DOHH2 (cell line): ENCODE results near the gene ADAM8.

ENCODE experiments used
- H3F3A ChIP-seq: fragments of 200-600 bp; sonication (generic), shearing (Covaris generic); 2 replicates; pipeline ENCODE4 v1.6.0; 2016; ENCODE audit warnings: antibody characterized with exemption, mild to moderate bottlenecking; ENCODE audit not compliant: control insufficient read depth, insufficient read depth
- H3K27ac ChIP-seq: fragments of 200-600 bp; sonication (generic); 2 replicates; pipeline ENCODE4 v1.5.1; 2014; ENCODE audit warnings: low read depth, mild to moderate bottlenecking, low read length, moderate library complexity
- H3K27me3 ChIP-seq: fragments of 200-600 bp; sonication (generic); 2 replicates; pipeline ENCODE4 v1.6.1; 2014; ENCODE audit warnings: mild to moderate bottlenecking, low read length, mixed read lengths; ENCODE audit not compliant: control insufficient read depth
- H3K36me3 ChIP-seq: fragments of 200-600 bp; sonication (generic); 2 replicates; pipeline ENCODE4 v1.6.1; 2014; ENCODE audit warnings: mild to moderate bottlenecking, low read length, moderate library complexity, mixed read lengths; ENCODE audit not compliant: control insufficient read depth
- H3K4me1 ChIP-seq: fragments of 200-600 bp; sonication (generic); 2 replicates; pipeline ENCODE4 v1.6.1; 2014; ENCODE audit warnings: mild to moderate bottlenecking, low read length, mixed read lengths; ENCODE audit not compliant: control insufficient read depth
- H3K4me2 ChIP-seq: fragments of 200-600 bp; sonication (generic); 2 replicates; pipeline ENCODE4 v1.6.0; 2014; ENCODE audit warnings: mild to moderate bottlenecking, low read length, moderate library complexity
- H3K4me3 ChIP-seq: fragments of 200-600 bp; sonication (generic); 2 replicates; pipeline ENCODE4 v1.5.1; 2014; ENCODE audit warnings: mild to moderate bottlenecking, low read length, mixed read lengths
- H3K79me2 ChIP-seq: fragments of 200-600 bp; sonication (generic); 2 replicates; pipeline ENCODE4 v1.6.1; 2014; ENCODE audit warnings: mild to moderate bottlenecking, low read length, mixed read lengths; ENCODE audit not compliant: control insufficient read depth
- H3K9me2 ChIP-seq: fragments of 200-600 bp; sonication (generic); replicated peaks from 2 replicates; pipeline ENCODE4 v1.6.1; 2014; ENCODE audit warnings: mild to moderate bottlenecking, low read length, mixed read lengths; ENCODE audit not compliant: control insufficient read depth
- H3K9me3 ChIP-seq: fragments of 200-600 bp; sonication (generic); 2 replicates; pipeline ENCODE4 v1.6.1; 2014; ENCODE audit warnings: antibody characterized with exemption, low read length, mixed read lengths; ENCODE audit not compliant: control insufficient read depth, insufficient read depth
- H4K20me1 ChIP-seq: fragments of 200-600 bp; sonication (generic); 2 replicates; pipeline ENCODE4 v1.6.0; 2014; ENCODE audit warnings: low read depth, mild to moderate bottlenecking, antibody characterized with exemption, low read length, moderate library complexity; ENCODE audit not compliant: control insufficient read depth, insufficient read depth
- EZH2phosphoT487 ChIP-seq: fragments of 200-600 bp; sonication (generic); IDR thresholded peaks from 2 replicates; pipeline ENCODE4 v1.6.1; 2017; ENCODE audit warnings: borderline replicate concordance, mild to moderate bottlenecking, antibody characterized with exemption, low read length, moderate library complexity, mixed read lengths
- TF ChIP-seq, protein P1 (sequence below): fragments of 200-600 bp; sonication (generic); IDR thresholded peaks from one replicate; pipeline ENCODE4 v1.5.1; 2014; ENCODE audit warnings: antibody characterized with exemption, mild to moderate bottlenecking, low read depth, low read length; ENCODE audit not compliant: poor library complexity, severe bottlenecking

ADAM8 gene

DNA sequence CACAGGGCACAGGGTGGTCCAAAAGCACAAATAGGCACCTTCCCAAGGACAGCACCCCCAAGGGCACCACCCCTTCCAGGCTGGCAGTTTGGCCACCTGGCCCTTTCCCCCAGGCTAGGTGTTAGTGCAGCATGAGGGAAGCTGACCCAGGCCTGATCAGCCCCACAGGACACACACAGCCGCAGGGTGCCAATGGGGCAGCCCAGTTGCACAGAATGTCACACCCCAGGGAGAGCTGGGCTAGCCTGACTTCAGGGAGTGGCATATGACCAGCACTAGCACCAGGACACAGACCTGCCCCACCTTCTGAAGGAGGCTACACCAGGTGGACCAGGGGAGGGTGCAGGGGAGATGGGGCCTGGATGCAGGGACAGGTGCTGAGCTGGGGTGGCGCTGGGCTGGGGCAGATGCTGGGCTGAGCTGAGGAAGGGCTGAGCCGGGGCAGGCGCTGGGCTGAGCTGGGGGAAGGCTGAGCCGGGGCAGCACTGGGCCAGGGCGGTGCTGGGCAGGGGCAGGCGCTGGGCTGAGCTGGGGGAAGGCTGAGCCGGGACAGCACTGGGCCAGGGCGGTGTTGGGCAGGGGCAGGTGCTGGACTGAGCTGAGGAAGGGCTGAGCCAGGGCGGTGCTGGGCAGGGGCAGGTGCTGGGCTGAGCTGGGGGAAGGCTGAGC, 3.9 kb upstream of the ADAM8 start:
- Histone ChIP-seq H3K36me3 (peaks cover 27% of the 10 kb centered on the region; the same call in 1 of the 2 replicates), H3K4me3 (no peak overlapping the region)

DNA sequence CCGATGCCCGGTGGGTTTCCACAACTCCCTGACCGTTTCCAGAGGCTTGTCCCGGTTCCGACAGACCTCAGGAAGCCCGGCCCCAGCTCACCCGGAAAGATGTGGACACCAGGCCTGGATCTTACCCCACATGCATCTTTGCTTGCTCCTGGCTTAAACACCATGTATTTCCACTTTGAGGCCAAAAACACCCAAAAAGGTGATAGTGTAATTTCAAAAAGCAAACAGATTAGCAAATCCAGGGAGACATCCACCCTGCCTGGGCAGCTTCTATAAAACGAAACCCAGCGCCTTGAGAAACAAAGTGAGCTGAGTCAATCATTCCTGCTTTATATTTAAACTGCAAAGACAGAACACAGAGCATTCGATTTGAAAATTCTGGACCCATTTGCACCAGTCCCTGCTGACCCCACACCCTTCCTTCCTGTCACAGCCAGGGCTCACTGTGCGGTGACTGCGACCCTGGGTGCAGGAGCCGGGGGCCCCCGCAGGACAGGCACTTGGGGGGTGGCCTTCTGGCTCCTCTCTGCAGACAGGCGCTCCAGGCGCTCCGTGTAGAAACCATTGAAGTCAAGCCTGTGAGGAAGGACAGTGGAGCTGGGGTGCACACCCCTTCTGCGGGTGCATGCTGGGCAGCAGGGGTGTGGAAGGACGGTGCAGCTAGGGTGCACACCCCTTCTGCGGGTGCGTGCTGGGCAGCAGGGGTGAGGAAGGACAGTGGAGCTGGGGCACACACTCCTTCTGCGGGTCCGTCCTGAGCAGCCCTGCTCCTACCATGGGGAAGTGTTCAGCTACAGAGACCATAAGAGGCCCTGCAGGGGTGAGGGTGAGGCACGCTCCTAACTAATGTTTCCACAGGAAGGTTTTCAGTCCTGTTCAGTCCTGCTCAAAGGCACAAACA, 2.9 kb upstream of the ADAM8 start:
- TF ChIP-seq EZH2phosphoT487: no peak
- TF ChIP-seq, protein P1, sequence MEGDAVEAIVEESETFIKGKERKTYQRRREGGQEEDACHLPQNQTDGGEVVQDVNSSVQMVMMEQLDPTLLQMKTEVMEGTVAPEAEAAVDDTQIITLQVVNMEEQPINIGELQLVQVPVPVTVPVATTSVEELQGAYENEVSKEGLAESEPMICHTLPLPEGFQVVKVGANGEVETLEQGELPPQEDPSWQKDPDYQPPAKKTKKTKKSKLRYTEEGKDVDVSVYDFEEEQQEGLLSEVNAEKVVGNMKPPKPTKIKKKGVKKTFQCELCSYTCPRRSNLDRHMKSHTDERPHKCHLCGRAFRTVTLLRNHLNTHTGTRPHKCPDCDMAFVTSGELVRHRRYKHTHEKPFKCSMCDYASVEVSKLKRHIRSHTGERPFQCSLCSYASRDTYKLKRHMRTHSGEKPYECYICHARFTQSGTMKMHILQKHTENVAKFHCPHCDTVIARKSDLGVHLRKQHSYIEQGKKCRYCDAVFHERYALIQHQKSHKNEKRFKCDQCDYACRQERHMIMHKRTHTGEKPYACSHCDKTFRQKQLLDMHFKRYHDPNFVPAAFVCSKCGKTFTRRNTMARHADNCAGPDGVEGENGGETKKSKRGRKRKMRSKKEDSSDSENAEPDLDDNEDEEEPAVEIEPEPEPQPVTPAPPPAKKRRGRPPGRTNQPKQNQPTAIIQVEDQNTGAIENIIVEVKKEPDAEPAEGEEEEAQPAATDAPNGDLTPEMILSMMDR: no peak
- no peak overlapping the region for H3K27ac ChIP-seq
- no peaks in the 10 kb centered on the region for H3F3A ChIP-seq
- H3K9me2 ChIP-seq: no peaks in the 10 kb centered on the region
- H3K4me2 ChIP-seq: no peak overlapping the region
- H3K36me3 ChIP-seq: peaks cover 18% of the 10 kb centered on the region; the same call in 1 of the 2 replicates
- peaks cover 36% of the 10 kb centered on the region for H3K4me1 ChIP-seq
- H3K4me3 ChIP-seq: no peak overlapping the region
- H4K20me1 ChIP-seq: no peaks in the 10 kb centered on the region
- H3K9me3 ChIP-seq: no peaks in the 10 kb centered on the region
- no peaks in the 10 kb centered on the region for H3K79me2 ChIP-seq
- peaks cover 9% of the 10 kb centered on the region for H3K27me3 ChIP-seq

More for the DNA sequence above, 3.9 kb upstream of the ADAM8 start:
- Histone ChIP-seq H3K9me2 (no peaks in the 10 kb centered on the region), H3K27me3 (peaks cover 9% of the 10 kb centered on the region), H3K4me1 (peaks cover 27% of the 10 kb centered on the region), H3K27ac (no peak overlapping the region), H3F3A (no peaks in the 10 kb centered on the region), H3K9me3 (no peaks in the 10 kb centered on the region), H3K4me2 (no peak overlapping the region), H4K20me1 (no peaks in the 10 kb centered on the region), H3K79me2 (no peaks in the 10 kb centered on the region)
- TF ChIP-seq, protein P1: no peak
- TF ChIP-seq EZH2phosphoT487: no peak

DNA sequence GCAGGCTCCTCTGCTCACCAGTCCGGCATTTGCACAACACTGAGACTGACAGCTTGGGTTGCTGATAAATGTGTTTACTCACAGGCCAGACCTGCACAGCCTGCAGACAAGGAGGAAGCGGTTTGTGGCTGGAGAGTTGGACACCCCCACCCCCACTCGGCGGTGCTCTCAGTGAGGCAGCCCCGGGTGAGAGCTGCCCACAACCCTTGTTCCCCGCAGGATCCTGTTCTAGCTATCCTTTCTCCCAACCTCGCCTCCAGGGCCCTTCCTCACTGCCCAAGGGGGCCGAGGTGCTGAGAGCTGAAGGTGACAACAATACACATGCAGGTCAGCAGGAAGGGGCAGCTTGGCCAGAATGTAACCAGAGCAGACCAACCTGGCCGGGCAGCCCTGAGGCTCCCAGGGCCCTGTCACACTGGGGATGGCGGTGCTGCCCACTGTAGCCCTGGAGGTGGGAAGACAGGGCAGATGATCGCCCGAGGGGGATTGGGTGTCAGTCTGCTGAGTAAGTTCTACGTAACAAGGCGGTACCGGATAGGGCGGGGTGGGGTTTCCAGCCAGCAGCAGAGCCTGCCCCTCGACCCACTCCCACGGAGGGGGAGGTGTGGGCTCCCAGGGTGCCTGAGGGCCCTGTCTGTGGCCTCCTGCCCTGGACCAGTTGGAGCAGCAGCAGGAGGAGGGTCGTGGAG, 2.1 kb upstream of the ADAM8 start:
- TF ChIP-seq EZH2phosphoT487: no peak
- TF ChIP-seq, protein P1: no peak

More for the DNA sequence above, 2.1 kb upstream of the ADAM8 start:
- H3K36me3 ChIP-seq: peaks cover 10% of the 10 kb centered on the region; the same call in 1 of the 2 replicates
- H3K9me2 ChIP-seq: no peaks in the 10 kb centered on the region
- no peaks in the 10 kb centered on the region for H3K79me2 ChIP-seq
- no peak overlapping the region for H3K27ac ChIP-seq
- H4K20me1 ChIP-seq: no peaks in the 10 kb centered on the region
- no peaks in the 10 kb centered on the region for H3K9me3 ChIP-seq
- H3F3A ChIP-seq: no peaks in the 10 kb centered on the region
- no peak overlapping the region for H3K4me3 ChIP-seq
- H3K27me3 ChIP-seq: peaks cover 9% of the 10 kb centered on the region
- H3K4me1 ChIP-seq: peaks cover 37% of the 10 kb centered on the region
- no peak overlapping the region for H3K4me2 ChIP-seq
